Panc1 (cell line): ENCODE results near the gene IRX4.

Experiments used
- POLR2AphosphoS5 ChIP-seq: IDR thresholded peaks from 2 replicates; pipeline ENCODE4 v1.6.1; 2012; ENCODE audit warnings: mild to moderate bottlenecking, low read depth, low read length, moderate library complexity
- SIN3A ChIP-seq: IDR thresholded peaks from 2 replicates; pipeline ENCODE4 v1.6.1; 2012; ENCODE audit warnings: low read depth, mild to moderate bottlenecking, low read length, moderate library complexity, borderline replicate concordance; ENCODE audit not compliant: insufficient read depth
- TCF7L2 ChIP-seq: IDR thresholded peaks from 2 replicates; pipeline ENCODE4 v1.6.1; 2011; ENCODE audit warnings: mild to moderate bottlenecking, low read depth, low read length, inconsistent platforms
- TF ChIP-seq, protein P1 (sequence below): fragments of 450-650 bp; IDR thresholded peaks from 2 replicates; pipeline ENCODE4 v1.5.1; 2017; ENCODE audit warnings: mild to moderate bottlenecking
- TF ChIP-seq, protein P2 (sequence below), 2 experiments: IDR thresholded peaks; 2 replicates each; pipeline ENCODE4 v1.6.1; 2011 to 2012; ENCODE audit warnings: low read depth in 2 of 2, control low read depth in 1 of 2, low read length in 1 of 2, mild to moderate bottlenecking in 1 of 2, moderate library complexity in 1 of 2; ENCODE audit not compliant: insufficient read depth in 1 of 2

DNA sequence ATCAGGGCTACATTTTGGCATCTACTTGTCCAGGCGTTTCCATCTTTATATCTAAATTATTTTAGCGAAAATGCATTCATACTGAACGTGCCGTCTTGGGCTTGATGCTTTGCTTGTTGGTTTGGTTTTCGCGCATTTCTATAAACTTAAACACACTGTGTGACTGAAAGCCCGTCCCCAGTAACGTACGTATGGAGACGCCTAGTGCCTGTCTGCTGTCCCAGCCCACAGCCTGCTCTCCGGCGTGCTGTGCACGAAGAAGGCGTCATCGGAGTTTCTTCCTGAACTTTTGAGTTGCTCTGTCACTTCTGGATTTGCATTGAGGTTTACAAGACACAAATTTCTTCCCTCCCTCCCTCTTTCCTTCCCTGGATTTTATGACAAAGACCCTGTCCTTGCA lies 40.6 kb upstream of the IRX4 start:
- TF ChIP-seq, protein P1, sequence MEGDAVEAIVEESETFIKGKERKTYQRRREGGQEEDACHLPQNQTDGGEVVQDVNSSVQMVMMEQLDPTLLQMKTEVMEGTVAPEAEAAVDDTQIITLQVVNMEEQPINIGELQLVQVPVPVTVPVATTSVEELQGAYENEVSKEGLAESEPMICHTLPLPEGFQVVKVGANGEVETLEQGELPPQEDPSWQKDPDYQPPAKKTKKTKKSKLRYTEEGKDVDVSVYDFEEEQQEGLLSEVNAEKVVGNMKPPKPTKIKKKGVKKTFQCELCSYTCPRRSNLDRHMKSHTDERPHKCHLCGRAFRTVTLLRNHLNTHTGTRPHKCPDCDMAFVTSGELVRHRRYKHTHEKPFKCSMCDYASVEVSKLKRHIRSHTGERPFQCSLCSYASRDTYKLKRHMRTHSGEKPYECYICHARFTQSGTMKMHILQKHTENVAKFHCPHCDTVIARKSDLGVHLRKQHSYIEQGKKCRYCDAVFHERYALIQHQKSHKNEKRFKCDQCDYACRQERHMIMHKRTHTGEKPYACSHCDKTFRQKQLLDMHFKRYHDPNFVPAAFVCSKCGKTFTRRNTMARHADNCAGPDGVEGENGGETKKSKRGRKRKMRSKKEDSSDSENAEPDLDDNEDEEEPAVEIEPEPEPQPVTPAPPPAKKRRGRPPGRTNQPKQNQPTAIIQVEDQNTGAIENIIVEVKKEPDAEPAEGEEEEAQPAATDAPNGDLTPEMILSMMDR: no peak
- TF ChIP-seq POLR2AphosphoS5 (no peak), TCF7L2 (no peak), SIN3A (no peak)
- TF ChIP-seq, protein P2, sequence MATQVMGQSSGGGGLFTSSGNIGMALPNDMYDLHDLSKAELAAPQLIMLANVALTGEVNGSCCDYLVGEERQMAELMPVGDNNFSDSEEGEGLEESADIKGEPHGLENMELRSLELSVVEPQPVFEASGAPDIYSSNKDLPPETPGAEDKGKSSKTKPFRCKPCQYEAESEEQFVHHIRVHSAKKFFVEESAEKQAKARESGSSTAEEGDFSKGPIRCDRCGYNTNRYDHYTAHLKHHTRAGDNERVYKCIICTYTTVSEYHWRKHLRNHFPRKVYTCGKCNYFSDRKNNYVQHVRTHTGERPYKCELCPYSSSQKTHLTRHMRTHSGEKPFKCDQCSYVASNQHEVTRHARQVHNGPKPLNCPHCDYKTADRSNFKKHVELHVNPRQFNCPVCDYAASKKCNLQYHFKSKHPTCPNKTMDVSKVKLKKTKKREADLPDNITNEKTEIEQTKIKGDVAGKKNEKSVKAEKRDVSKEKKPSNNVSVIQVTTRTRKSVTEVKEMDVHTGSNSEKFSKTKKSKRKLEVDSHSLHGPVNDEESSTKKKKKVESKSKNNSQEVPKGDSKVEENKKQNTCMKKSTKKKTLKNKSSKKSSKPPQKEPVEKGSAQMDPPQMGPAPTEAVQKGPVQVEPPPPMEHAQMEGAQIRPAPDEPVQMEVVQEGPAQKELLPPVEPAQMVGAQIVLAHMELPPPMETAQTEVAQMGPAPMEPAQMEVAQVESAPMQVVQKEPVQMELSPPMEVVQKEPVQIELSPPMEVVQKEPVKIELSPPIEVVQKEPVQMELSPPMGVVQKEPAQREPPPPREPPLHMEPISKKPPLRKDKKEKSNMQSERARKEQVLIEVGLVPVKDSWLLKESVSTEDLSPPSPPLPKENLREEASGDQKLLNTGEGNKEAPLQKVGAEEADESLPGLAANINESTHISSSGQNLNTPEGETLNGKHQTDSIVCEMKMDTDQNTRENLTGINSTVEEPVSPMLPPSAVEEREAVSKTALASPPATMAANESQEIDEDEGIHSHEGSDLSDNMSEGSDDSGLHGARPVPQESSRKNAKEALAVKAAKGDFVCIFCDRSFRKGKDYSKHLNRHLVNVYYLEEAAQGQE (IDR thresholded peaks at IDR 0.05; ENCODE audit: insufficient read depth in 1 of 2, low read depth in 2 of 2, low read length in 1 of 2): no peak
